SK-N-SH (cell line): Measurements from ENCODE around the gene TEAD1. TPM values are rescaled to one million over a fixed set of nuclear protein-coding genes. Genes with fewer than 3 reads are reported as not detected.

Experiments used
- CTCF ChIA-PET: fragments of 300-600, 350-600 bp; formaldehyde crosslinking; extraction: SDS; loops from one replicate; lab custom pipeline; 2021; lab: Yijun Ruan, JAX
- POLR2A ChIA-PET: fragments of 350-600 bp; sonication (Branson Sonifier 250); formaldehyde crosslinking; extraction: SDS; loops from one replicate; lab custom pipeline; 2020; ENCODE audit warnings: antibody characterized with exemption, inconsistent platforms; lab: Yijun Ruan, JAX
- DNase-seq: peaks from one replicate; pipeline ENCODE4 v3.0.0; 2012
- H2AFZ ChIP-seq: fragments of 200-600 bp; sonication (generic); 2 replicates; pipeline ENCODE4 v1.8.1; 2016; ENCODE audit warnings: antibody characterized with exemption, mild to moderate bottlenecking, low read depth
- H3F3A ChIP-seq: fragments of 200-600 bp; sonication (generic); replicated peaks from 2 replicates; pipeline ENCODE3; 2016; ENCODE audit warnings: antibody characterized with exemption, mild to moderate bottlenecking; ENCODE audit not compliant: insufficient read depth
- H3K27ac ChIP-seq, 2 experiments: fragments of 200-500 bp in 1 of 2; fragments of 200-600 bp in 1 of 2; sonication (Bioruptor generic) in 1 of 2; sonication (generic), shearing (Covaris generic) in 1 of 2; 2 replicates each; pipeline versions ENCODE4 v1.5.1 to v1.6.1; 2014 to 2016; ENCODE audit warnings: low read depth in 2 of 2, inconsistent platforms in 1 of 2, low read length in 1 of 2, mild to moderate bottlenecking in 1 of 2, mixed read lengths in 1 of 2
- H3K27me3 ChIP-seq: fragments of 200-600 bp; sonication (generic), shearing (Covaris generic); 2 replicates; pipeline ENCODE4 v1.6.1; 2016; ENCODE audit warnings: mixed run types; ENCODE audit not compliant: insufficient read depth
- H3K36me3 ChIP-seq, 2 experiments: fragments of 200-500 bp in 1 of 2; fragments of 200-600 bp in 1 of 2; sonication (Bioruptor generic) in 1 of 2; sonication (generic) in 1 of 2; replicated peaks in 1 of 2; 2 replicates each; pipeline versions ENCODE3 to v1.5.1; 2014 to 2016; ENCODE audit warnings: low read length in 1 of 2, mild to moderate bottlenecking in 1 of 2; ENCODE audit not compliant: insufficient read depth in 2 of 2, control insufficient read depth in 1 of 2
- H3K4me1 ChIP-seq, 2 experiments: fragments of 200-500 bp in 1 of 2; fragments of 200-600 bp in 1 of 2; sonication (Bioruptor generic) in 1 of 2; sonication (generic), shearing (Covaris generic) in 1 of 2; 2 replicates each; pipeline versions ENCODE4 v1.5.1 to v1.6.1; 2014 to 2016; ENCODE audit warnings: low read depth in 1 of 2, low read length in 1 of 2, mixed run types in 1 of 2; ENCODE audit not compliant: insufficient read depth in 2 of 2, control insufficient read depth in 1 of 2
- H3K4me2 ChIP-seq: fragments of 200-600 bp; sonication (generic), shearing (Covaris generic); 2 replicates; pipeline ENCODE4 v1.6.1; 2017; ENCODE audit warnings: mixed run types
- H3K4me3 ChIP-seq, 2 experiments: fragments of 200-500 bp in 1 of 2; fragments of 200-600 bp in 1 of 2; sonication (Bioruptor generic) in 1 of 2; sonication (generic), shearing (Covaris generic) in 1 of 2; 2 replicates each; pipeline versions ENCODE4 v1.5.1 to v1.8.1; 2014 to 2016; ENCODE audit warnings: low read depth in 2 of 2, inconsistent platforms in 1 of 2, low read length in 1 of 2, mild to moderate bottlenecking in 1 of 2, mixed read lengths in 1 of 2, moderate library complexity in 1 of 2
- H3K79me2 ChIP-seq: fragments of 200-600 bp; sonication (generic); 2 replicates; pipeline ENCODE4 v1.8.1; 2017; ENCODE audit warnings: mild to moderate bottlenecking; ENCODE audit not compliant: insufficient read depth
- H3K9ac ChIP-seq: fragments of 200-600 bp; sonication (generic); 2 replicates; pipeline ENCODE4 v1.6.1; 2017; ENCODE audit warnings: mixed run types
- H3K9me2 ChIP-seq: fragments of 200-600 bp; sonication (generic); 2 replicates; pipeline ENCODE4 v1.6.1; 2017; ENCODE audit warnings: mixed run types
- H3K9me3 ChIP-seq: fragments of 200-600 bp; sonication (generic); 2 replicates; pipeline ENCODE4 v1.6.1; 2017; ENCODE audit warnings: mixed run types, mild to moderate bottlenecking, moderate library complexity
- H4K20me1 ChIP-seq: fragments of 200-600 bp; sonication (generic); 2 replicates; pipeline ENCODE4 v1.6.1; 2017; ENCODE audit warnings: mild to moderate bottlenecking, mixed run types; ENCODE audit not compliant: insufficient read depth
- EZH2phosphoT487 ChIP-seq: fragments of 200-600 bp; sonication (generic); IDR thresholded peaks from 2 replicates; pipeline ENCODE4 v1.6.1; 2017; ENCODE audit warnings: low read depth, mixed run types, mild to moderate bottlenecking, antibody characterized with exemption, moderate library complexity, borderline replicate concordance
- FOXM1 ChIP-seq: IDR thresholded peaks from 2 replicates; pipeline ENCODE4 v1.4.0; 2012; ENCODE audit warnings: low read depth, mild to moderate bottlenecking
- GATA2 ChIP-seq: sonication (generic); formaldehyde crosslinking; IDR thresholded peaks from 2 replicates; pipeline ENCODE4 v1.5.0; 2020; ENCODE audit warnings: mild to moderate bottlenecking, missing genetic modification reagents
- MXI1 ChIP-seq: IDR thresholded peaks from 2 replicates; pipeline ENCODE4 v1.6.1; 2012; ENCODE audit warnings: mild to moderate bottlenecking, low read depth, low read length, improper control_type of control experiment
- RXRA ChIP-seq: IDR thresholded peaks from 2 replicates; pipeline ENCODE4 v1.4.0; 2012; ENCODE audit warnings: low read depth, mild to moderate bottlenecking, borderline replicate concordance
- SIN3A ChIP-seq: IDR thresholded peaks from 2 replicates; pipeline ENCODE4 v1.6.1; 2012; ENCODE audit warnings: low read depth, mild to moderate bottlenecking, low read length, moderate library complexity, borderline replicate concordance
- TCF12 ChIP-seq: IDR thresholded peaks from 2 replicates; pipeline ENCODE4 v1.4.0; 2012
- TEAD4 ChIP-seq: IDR thresholded peaks from 2 replicates; pipeline ENCODE4 v1.4.0; 2012; ENCODE audit warnings: mild to moderate bottlenecking, borderline replicate concordance; ENCODE audit not compliant: insufficient read depth
- WGBS: methylation state at CpG from one replicate; pipeline ENCODE4 v1.1.6; 2017; ENCODE audit warnings: low lambda C conversion rate; 5-methylcytosine and 5-hydroxymethylcytosine counted together
- polyA plus RNA-seq, 3 experiments: library from polyadenylated mRNA; depleted of rRNA; stranded (reverse); fragments of >200 nt; gene quantifications; 2 replicates each; pipeline ENCODE4 v1.2.3, GENCODE V29; 2012
- TF ChIP-seq, protein P1 (sequence below): IDR thresholded peaks from 2 replicates; pipeline ENCODE4 v1.6.1; 2012; ENCODE audit warnings: mild to moderate bottlenecking, low read depth, low read length, moderate library complexity
- TF ChIP-seq, protein P2 (sequence below): fragments of 150-350 bp; IDR thresholded peaks from 2 replicates; pipeline ENCODE4 v1.6.1; 2017; ENCODE audit warnings: antibody characterized with exemption, low read length, low read depth, borderline replicate concordance
- TF ChIP-seq, protein P3 (sequence below): IDR thresholded peaks from 2 replicates; pipeline ENCODE4 v1.4.0; 2012; ENCODE audit warnings: low read depth
- TF ChIP-seq, protein P4 (sequence below): fragments of 200-600 bp; sonication (generic); IDR thresholded peaks from 2 replicates; pipeline ENCODE4 v1.6.1; 2017; ENCODE audit warnings: antibody characterized with exemption, mild to moderate bottlenecking, moderate library complexity
- TF ChIP-seq, protein P5 (sequence below): IDR thresholded peaks from 2 replicates; pipeline ENCODE4 v1.4.0; 2012; ENCODE audit warnings: low read depth, borderline replicate concordance
- TF ChIP-seq, protein P6 (sequence below): IDR thresholded peaks from 2 replicates; pipeline ENCODE4; 2012

The TEAD1 gene
- polyA plus RNA-seq, 1 of the 3 experiments (the other 2 are of a cell fraction): 31.2 TPM

DNA sequence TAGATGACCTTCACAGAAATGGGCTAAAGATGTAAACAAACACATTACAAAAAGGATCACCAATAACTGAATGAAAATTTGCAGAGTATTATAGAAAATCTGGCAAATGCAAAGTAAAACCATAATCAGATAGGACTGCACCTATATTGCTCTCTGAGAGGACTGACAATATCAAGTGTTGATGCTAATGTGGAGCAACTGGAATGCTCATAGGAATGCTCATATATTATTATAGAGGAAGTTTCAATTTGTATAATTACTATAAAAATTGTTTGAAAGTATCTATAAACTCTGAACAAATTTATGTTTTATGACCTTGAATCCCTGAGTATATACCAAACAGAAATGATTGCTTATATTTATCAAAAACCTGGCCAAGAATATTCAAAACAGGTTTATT, 18.4 kb upstream of the TEAD1 start:
- peaks cover 13% of the 10 kb centered on the region for H3K9me3 ChIP-seq
- no peaks in the 10 kb centered on the region for H3K27me3 ChIP-seq
- no peak overlapping the region for H3K4me2 ChIP-seq
- peaks cover 2% of the 10 kb centered on the region for H3F3A ChIP-seq
- H3K9ac ChIP-seq: no peak overlapping the region
- POLR2A ChIA-PET: no interaction called here
- no peaks in the 10 kb centered on the region for H4K20me1 ChIP-seq
- no peaks in the 10 kb centered on the region for H3K4me1 ChIP-seq
- no peak overlapping the region for H3K27ac ChIP-seq
- H3K36me3 ChIP-seq: peaks cover 0 to 7% of the 10 kb centered on the region in 2 experiments
- TF ChIP-seq, protein P1, sequence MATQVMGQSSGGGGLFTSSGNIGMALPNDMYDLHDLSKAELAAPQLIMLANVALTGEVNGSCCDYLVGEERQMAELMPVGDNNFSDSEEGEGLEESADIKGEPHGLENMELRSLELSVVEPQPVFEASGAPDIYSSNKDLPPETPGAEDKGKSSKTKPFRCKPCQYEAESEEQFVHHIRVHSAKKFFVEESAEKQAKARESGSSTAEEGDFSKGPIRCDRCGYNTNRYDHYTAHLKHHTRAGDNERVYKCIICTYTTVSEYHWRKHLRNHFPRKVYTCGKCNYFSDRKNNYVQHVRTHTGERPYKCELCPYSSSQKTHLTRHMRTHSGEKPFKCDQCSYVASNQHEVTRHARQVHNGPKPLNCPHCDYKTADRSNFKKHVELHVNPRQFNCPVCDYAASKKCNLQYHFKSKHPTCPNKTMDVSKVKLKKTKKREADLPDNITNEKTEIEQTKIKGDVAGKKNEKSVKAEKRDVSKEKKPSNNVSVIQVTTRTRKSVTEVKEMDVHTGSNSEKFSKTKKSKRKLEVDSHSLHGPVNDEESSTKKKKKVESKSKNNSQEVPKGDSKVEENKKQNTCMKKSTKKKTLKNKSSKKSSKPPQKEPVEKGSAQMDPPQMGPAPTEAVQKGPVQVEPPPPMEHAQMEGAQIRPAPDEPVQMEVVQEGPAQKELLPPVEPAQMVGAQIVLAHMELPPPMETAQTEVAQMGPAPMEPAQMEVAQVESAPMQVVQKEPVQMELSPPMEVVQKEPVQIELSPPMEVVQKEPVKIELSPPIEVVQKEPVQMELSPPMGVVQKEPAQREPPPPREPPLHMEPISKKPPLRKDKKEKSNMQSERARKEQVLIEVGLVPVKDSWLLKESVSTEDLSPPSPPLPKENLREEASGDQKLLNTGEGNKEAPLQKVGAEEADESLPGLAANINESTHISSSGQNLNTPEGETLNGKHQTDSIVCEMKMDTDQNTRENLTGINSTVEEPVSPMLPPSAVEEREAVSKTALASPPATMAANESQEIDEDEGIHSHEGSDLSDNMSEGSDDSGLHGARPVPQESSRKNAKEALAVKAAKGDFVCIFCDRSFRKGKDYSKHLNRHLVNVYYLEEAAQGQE: no peak
- no peak overlapping the region for H3K4me3 ChIP-seq
- no peak overlapping the region for H2AFZ ChIP-seq
- H3K9me2 ChIP-seq: no peaks in the 10 kb centered on the region
- no peak for DNase-seq
- no peaks in the 10 kb centered on the region for H3K79me2 ChIP-seq
- CTCF ChIA-PET: no interaction called here

DNA sequence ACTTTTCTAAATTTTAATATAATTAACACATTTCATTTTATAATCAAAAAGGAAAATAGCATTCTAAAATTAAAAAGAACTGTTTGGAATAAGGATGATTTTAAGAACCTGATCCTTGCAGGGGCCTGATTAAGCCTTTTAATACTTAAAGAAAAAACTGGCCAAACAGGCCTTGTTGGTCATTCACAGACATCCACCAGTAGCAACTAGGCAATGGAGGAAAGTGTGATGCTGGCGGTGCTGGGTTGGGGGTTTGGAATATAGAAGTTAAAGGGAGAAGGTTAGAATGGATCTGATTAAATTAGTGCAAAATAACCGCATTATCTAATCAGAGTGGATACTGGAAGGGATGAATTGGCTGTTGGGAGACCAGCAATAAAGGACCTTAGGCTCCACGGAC, 16.9 kb upstream of the TEAD1 start:
- no peaks in the 10 kb centered on the region for H3K79me2 ChIP-seq
- H3K4me2 ChIP-seq: no peak overlapping the region
- H3K9me3 ChIP-seq: peaks cover 13% of the 10 kb centered on the region
- peaks cover 0 to 7% of the 10 kb centered on the region in 2 experiments for H3K36me3 ChIP-seq
- H3K4me1 ChIP-seq: no peaks in the 10 kb centered on the region
- CTCF ChIA-PET: no interaction called here
- H3K9ac ChIP-seq: no peak overlapping the region
- no peak overlapping the region for H3K4me3 ChIP-seq
- H3F3A ChIP-seq: peaks cover 2% of the 10 kb centered on the region
- POLR2A ChIA-PET: no interaction called here
- H2AFZ ChIP-seq: no peak overlapping the region
- H3K27me3 ChIP-seq: no peaks in the 10 kb centered on the region
- DNase-seq: no peak
- WGBS: 86% methylated on average over 3 of the region's 3 CpGs
- no peaks in the 10 kb centered on the region for H4K20me1 ChIP-seq
- no peaks in the 10 kb centered on the region for H3K9me2 ChIP-seq
- H3K27ac ChIP-seq: no peak overlapping the region
- TF ChIP-seq, protein P2, sequence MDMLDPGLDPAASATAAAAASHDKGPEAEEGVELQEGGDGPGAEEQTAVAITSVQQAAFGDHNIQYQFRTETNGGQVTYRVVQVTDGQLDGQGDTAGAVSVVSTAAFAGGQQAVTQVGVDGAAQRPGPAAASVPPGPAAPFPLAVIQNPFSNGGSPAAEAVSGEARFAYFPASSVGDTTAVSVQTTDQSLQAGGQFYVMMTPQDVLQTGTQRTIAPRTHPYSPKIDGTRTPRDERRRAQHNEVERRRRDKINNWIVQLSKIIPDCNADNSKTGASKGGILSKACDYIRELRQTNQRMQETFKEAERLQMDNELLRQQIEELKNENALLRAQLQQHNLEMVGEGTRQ: no peak
- TF ChIP-seq, protein P1: no peak
- no peak for TF ChIP-seq TCF12
- no peak for TF ChIP-seq RXRA
- TF ChIP-seq, protein P3, sequence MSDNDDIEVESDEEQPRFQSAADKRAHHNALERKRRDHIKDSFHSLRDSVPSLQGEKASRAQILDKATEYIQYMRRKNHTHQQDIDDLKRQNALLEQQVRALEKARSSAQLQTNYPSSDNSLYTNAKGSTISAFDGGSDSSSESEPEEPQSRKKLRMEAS: no peak
- TF ChIP-seq, protein P4, sequence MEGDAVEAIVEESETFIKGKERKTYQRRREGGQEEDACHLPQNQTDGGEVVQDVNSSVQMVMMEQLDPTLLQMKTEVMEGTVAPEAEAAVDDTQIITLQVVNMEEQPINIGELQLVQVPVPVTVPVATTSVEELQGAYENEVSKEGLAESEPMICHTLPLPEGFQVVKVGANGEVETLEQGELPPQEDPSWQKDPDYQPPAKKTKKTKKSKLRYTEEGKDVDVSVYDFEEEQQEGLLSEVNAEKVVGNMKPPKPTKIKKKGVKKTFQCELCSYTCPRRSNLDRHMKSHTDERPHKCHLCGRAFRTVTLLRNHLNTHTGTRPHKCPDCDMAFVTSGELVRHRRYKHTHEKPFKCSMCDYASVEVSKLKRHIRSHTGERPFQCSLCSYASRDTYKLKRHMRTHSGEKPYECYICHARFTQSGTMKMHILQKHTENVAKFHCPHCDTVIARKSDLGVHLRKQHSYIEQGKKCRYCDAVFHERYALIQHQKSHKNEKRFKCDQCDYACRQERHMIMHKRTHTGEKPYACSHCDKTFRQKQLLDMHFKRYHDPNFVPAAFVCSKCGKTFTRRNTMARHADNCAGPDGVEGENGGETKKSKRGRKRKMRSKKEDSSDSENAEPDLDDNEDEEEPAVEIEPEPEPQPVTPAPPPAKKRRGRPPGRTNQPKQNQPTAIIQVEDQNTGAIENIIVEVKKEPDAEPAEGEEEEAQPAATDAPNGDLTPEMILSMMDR: no peak
- TF ChIP-seq FOXM1: no peak
- TF ChIP-seq TEAD4: no peak
- TF ChIP-seq EZH2phosphoT487: no peak
- no peak for TF ChIP-seq MXI1
- TF ChIP-seq GATA2: no peak
- no peak for TF ChIP-seq SIN3A
- TF ChIP-seq, protein P5, sequence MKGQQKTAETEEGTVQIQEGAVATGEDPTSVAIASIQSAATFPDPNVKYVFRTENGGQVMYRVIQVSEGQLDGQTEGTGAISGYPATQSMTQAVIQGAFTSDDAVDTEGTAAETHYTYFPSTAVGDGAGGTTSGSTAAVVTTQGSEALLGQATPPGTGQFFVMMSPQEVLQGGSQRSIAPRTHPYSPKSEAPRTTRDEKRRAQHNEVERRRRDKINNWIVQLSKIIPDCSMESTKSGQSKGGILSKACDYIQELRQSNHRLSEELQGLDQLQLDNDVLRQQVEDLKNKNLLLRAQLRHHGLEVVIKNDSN: no peak
- TF ChIP-seq, protein P6, sequence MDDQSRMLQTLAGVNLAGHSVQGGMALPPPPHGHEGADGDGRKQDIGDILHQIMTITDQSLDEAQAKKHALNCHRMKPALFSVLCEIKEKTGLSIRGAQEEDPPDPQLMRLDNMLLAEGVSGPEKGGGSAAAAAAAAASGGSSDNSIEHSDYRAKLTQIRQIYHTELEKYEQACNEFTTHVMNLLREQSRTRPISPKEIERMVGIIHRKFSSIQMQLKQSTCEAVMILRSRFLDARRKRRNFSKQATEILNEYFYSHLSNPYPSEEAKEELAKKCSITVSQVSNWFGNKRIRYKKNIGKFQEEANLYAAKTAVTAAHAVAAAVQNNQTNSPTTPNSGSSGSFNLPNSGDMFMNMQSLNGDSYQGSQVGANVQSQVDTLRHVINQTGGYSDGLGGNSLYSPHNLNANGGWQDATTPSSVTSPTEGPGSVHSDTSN: no peak
